ENCODE data around the gene TBX2. TPM values are rescaled to one million over a fixed set of nuclear protein-coding genes. Genes with fewer than 3 reads are reported as not detected.

The TBX2 gene
- total and polyA plus RNA-seq, 10 of the 15 experiments (the other 5 are each of a cell fraction or from before 2014, with no cell fraction given): 0.13 TPM; not detected in 9

GRCh38 chr17:61436995-61437704 is 37.5 kb downstream of the TBX2 start:
- no peak overlapping the region for H2AFZ ChIP-seq (ENCODE audit: control insufficient read depth, low read depth, low read length)
- SMC1A ChIA-PET (ENCODE audit: uncharacterized antibody, unreplicated experiment): no interaction called here
- CTCF ChIA-PET: interaction anchor here (0.6 to 1.8 kb wide), 3 partner anchors 12 to 25 kb away, joined by 3 to 4 read pairs (median 3); no protein-coding TSS in a partner anchor
- no peak overlapping the region for H3K9ac ChIP-seq (ENCODE audit: control insufficient read depth, insufficient read depth, low read length)
- DNase-seq (ENCODE audit: low read depth, low spot score): no peak
- peaks cover 4% of the 10 kb centered on the region; the same call in 1 of the 3 replicates for H3K9me3 ChIP-seq (replicated peaks; ENCODE audit: control insufficient read depth, insufficient read depth, low read length)
- H3K27me3 ChIP-seq (replicated peaks in 1 of 2; ENCODE audit: control insufficient read depth in 2 of 2, insufficient read depth in 2 of 2, low read length in 1 of 2): no peaks in the 10 kb centered on the region; a peak in 1 of 4 replicates
- H3K4me2 ChIP-seq (ENCODE audit: control insufficient read depth, insufficient read depth): no peak overlapping the region
- POLR2A ChIA-PET: no interaction called here
- BruUV-seq (replicated peaks): no TSS peak
- RAD21 ChIA-PET (ENCODE audit: unreplicated experiment): no interaction called here
- TF ChIP-seq GATAD2B (conservative IDR thresholded peaks at IDR 0.05; ENCODE audit: low read depth) (no peak), NFXL1 (IDR thresholded peaks at IDR 0.05; ENCODE audit: borderline replicate concordance) (0 out of 2 replicates have a peak, but pooled peaks have one; percentile 21)
- no peak overlapping the region for H3K4me3 ChIP-seq
- no peaks in the 10 kb centered on the region for H3K79me2 ChIP-seq (ENCODE audit: control insufficient read depth, insufficient read depth, low read length)
- no peaks in the 10 kb centered on the region for H3K4me1 ChIP-seq (ENCODE audit: control insufficient read depth, insufficient read depth, low read length)
- in situ Hi-C loops (cut with MboI): no loop called here
- H3K36me3 ChIP-seq (ENCODE audit: control insufficient read depth in 2 of 2, insufficient read depth in 2 of 2, low read length in 1 of 2): no peaks in the 10 kb centered on the region
- no peak for FAIRE-seq
- no peaks in the 10 kb centered on the region for H4K20me1 ChIP-seq (ENCODE audit: control insufficient read depth, insufficient read depth)
- intact Hi-C loops (cut with micrococcal nuclease; ENCODE audit: unreplicated experiment): no loop called here
- ATAC-seq: no peak
- no peak overlapping the region for H3K27ac ChIP-seq (ENCODE audit: control insufficient read depth, insufficient read depth)

GRCh38 chr17:61440697-61441096 is 41.1 kb downstream of the TBX2 start:
- H3K9me3 ChIP-seq (replicated peaks; ENCODE audit: control insufficient read depth, insufficient read depth, low read length): peaks cover 4% of the 10 kb centered on the region; the same call in 1 of the 3 replicates
- no peak overlapping the region for H3K9ac ChIP-seq (ENCODE audit: control insufficient read depth, insufficient read depth, low read length)
- H3K79me2 ChIP-seq (ENCODE audit: control insufficient read depth, insufficient read depth, low read length): no peaks in the 10 kb centered on the region
- H4K20me1 ChIP-seq (ENCODE audit: control insufficient read depth, insufficient read depth): no peaks in the 10 kb centered on the region
- ChIA-PET CTCF (no interaction called here), RAD21 (ENCODE audit: unreplicated experiment) (no interaction called here), SMC1A (ENCODE audit: uncharacterized antibody, unreplicated experiment) (no interaction called here), POLR2A (no interaction called here)
- H3K27me3 ChIP-seq (replicated peaks in 1 of 2; ENCODE audit: control insufficient read depth in 2 of 2, insufficient read depth in 2 of 2, low read length in 1 of 2): no peaks in the 10 kb centered on the region; a peak in 2 of 4 replicates
- intact Hi-C loops (cut with micrococcal nuclease; ENCODE audit: unreplicated experiment): no loop called here
- ATAC-seq (peak; percentile 85), DNase-seq (ENCODE audit: low read depth, low spot score) (no peak), FAIRE-seq (no peak)
- in situ Hi-C loops (cut with MboI): no loop called here
- TF ChIP-seq GATAD2B (conservative IDR thresholded peaks at IDR 0.05; ENCODE audit: low read depth) (no peak), NFIC (IDR thresholded peaks at IDR 0.05; ENCODE audit: low read depth, low read length) (0 out of 2 replicates have a peak, but pooled peaks have one; percentile 39), RAD21 (IDR thresholded peaks at IDR 0.05; ENCODE audit: insufficient read depth, low read depth, low read length) (no peak), CREM (IDR thresholded peaks at IDR 0.05; ENCODE audit: low read depth) (peak; percentile 29; the same call in 1 of the 2 replicates), RUNX3 (IDR thresholded peaks at IDR 0.05; ENCODE audit: low read length) (peak; percentile 82), FOS (IDR thresholded peaks at IDR 0.05; ENCODE audit: borderline replicate concordance, extremely low read depth, insufficient read length) (no peak), ATF2 (IDR thresholded peaks at IDR 0.05; ENCODE audit: low read length) (no peak), SPI1 (IDR thresholded peaks at IDR 0.05; ENCODE audit: borderline replicate concordance, insufficient read depth, low read depth, low read length) (no peak), GABPA (IDR thresholded peaks at IDR 0.05; ENCODE audit: low read depth) (no peak), CHD1 (IDR thresholded peaks at IDR 0.05; ENCODE audit: low read depth, low read length) (no peak), JUNB (IDR thresholded peaks at IDR 0.05) (peak; percentile 62), NR2F1 (conservative IDR thresholded peaks at IDR 0.05) (peak; percentile 57), NFXL1 (IDR thresholded peaks at IDR 0.05; ENCODE audit: borderline replicate concordance) (0 out of 2 replicates have a peak, but pooled peaks have one; percentile 11)
- H3K36me3 ChIP-seq (ENCODE audit: control insufficient read depth in 2 of 2, insufficient read depth in 2 of 2, low read length in 1 of 2): no peaks in the 10 kb centered on the region
- no peak overlapping the region for H3K27ac ChIP-seq (ENCODE audit: control insufficient read depth, insufficient read depth)
- no TSS peak for BruUV-seq (replicated peaks)
- H3K4me1 ChIP-seq (ENCODE audit: control insufficient read depth, insufficient read depth, low read length): no peaks in the 10 kb centered on the region
- no peak overlapping the region for H3K4me2 ChIP-seq (ENCODE audit: control insufficient read depth, insufficient read depth)
- H2AFZ ChIP-seq (ENCODE audit: control insufficient read depth, low read depth, low read length): no peak overlapping the region
- H3K4me3 ChIP-seq: no peak overlapping the region
